Keratinocyte (primary cell): ENCODE data around the gene FAM13C. TPM values are rescaled to one million over a fixed set of nuclear protein-coding genes. Genes with fewer than 3 reads are reported as not detected.

Experiments
- DNase-seq: peaks from one replicate; pipeline ENCODE4 v3.0.0-alpha.2; 2011; ENCODE audit warnings: low read depth, missing footprints, low spot score
- FAIRE-seq: peaks from 2 replicates; lab custom pipeline; 2011; peaks lifted over from hg19 to GRCh38; lab: Jason Lieb, UNC
- H2AFZ ChIP-seq: 2 replicates; pipeline ENCODE4 v1.6.0; 2012; ENCODE audit warnings: low read length, control low read depth, inconsistent platforms; ENCODE audit not compliant: control insufficient read depth
- H3K27ac ChIP-seq: 2 replicates; pipeline ENCODE4 v1.5.1; 2011; ENCODE audit warnings: low read length; ENCODE audit not compliant: control insufficient read depth, insufficient read depth
- H3K27me3 ChIP-seq: 3 replicates; pipeline ENCODE4 v1.6.0; 2011; ENCODE audit warnings: low read length; ENCODE audit not compliant: control insufficient read depth, insufficient read depth; ENCODE audit errors: extremely low read depth
- H3K36me3 ChIP-seq, 2 experiments: 2 replicates in 1 of 2; 3 replicates in 1 of 2; pipeline ENCODE4 v1.5.1; 2011; ENCODE audit warnings: low read length in 2 of 2, mild to moderate bottlenecking in 1 of 2; ENCODE audit not compliant: control insufficient read depth in 2 of 2, insufficient read depth in 2 of 2; ENCODE audit errors: extremely low read depth in 1 of 2
- H3K4me1 ChIP-seq: 3 replicates; pipeline ENCODE4 v1.5.1; 2011; ENCODE audit warnings: low read length; ENCODE audit not compliant: control insufficient read depth, insufficient read depth; ENCODE audit errors: extremely low read depth
- H3K4me2 ChIP-seq: 3 replicates; pipeline ENCODE4 v1.6.0; 2011; ENCODE audit warnings: low read depth, low read length; ENCODE audit not compliant: control insufficient read depth, insufficient read depth; ENCODE audit errors: extremely low read depth
- H3K4me3 ChIP-seq, 3 experiments: fragments of 200-600 bp in 1 of 3; sonication (generic) in 1 of 3; 2 replicates in 2 of 3; 3 replicates in 1 of 3; pipeline ENCODE4 v1.5.1; 2011 to 2016; ENCODE audit warnings: low read length in 3 of 3, mild to moderate bottlenecking in 3 of 3, control low read depth in 2 of 3, inconsistent platforms in 1 of 3, low read depth in 1 of 3, mixed read lengths in 1 of 3, mixed run types in 1 of 3, moderate library complexity in 1 of 3; ENCODE audit not compliant: control insufficient read depth in 2 of 3, insufficient read depth in 2 of 3; ENCODE audit errors: extremely low read depth in 1 of 3
- H3K79me2 ChIP-seq: 2 replicates; pipeline ENCODE4 v1.6.0; 2012; ENCODE audit warnings: low read length; ENCODE audit not compliant: control insufficient read depth, insufficient read depth
- H3K9ac ChIP-seq: 3 replicates; pipeline ENCODE4 v1.6.0; 2011; ENCODE audit warnings: low read length; ENCODE audit not compliant: control insufficient read depth, insufficient read depth; ENCODE audit errors: extremely low read depth
- H3K9me1 ChIP-seq: 3 replicates; pipeline ENCODE4 v1.6.0; 2011; ENCODE audit warnings: low read length; ENCODE audit not compliant: control insufficient read depth, insufficient read depth; ENCODE audit errors: extremely low read depth
- H3K9me3 ChIP-seq: 2 replicates; pipeline ENCODE4 v1.5.1; 2012; ENCODE audit warnings: low read depth, low read length; ENCODE audit not compliant: control insufficient read depth
- H4K20me1 ChIP-seq: 3 replicates; pipeline ENCODE4 v1.6.0; 2011; ENCODE audit warnings: low read length; ENCODE audit not compliant: control insufficient read depth, insufficient read depth; ENCODE audit errors: extremely low read depth
- EZH2 ChIP-seq: IDR thresholded peaks from one replicate; pipeline ENCODE4 v1.6.1; 2012; ENCODE audit warnings: inconsistent platforms, mild to moderate bottlenecking, low read length, moderate library complexity
- dilution Hi-C: fragments of 300-500 bp; cut with MboI; formaldehyde crosslinking; loops from one replicate; pipeline ENCODE4 v1.7.0; 2020; ENCODE audit warnings: low sequenced_read_pairs; ENCODE audit not compliant: extremely low pct_ligation_motif_present
- polyA plus RNA-seq, 5 experiments: library from polyadenylated mRNA; depleted of rRNA in 3 of 5; stranded (reverse) in 3 of 5; stranded (forward) in 1 of 5; unstranded in 1 of 5; fragments of >200 nt; gene quantifications; 1 replicate in 1 of 5; 2 replicates in 3 of 5; 3 replicates in 1 of 5; pipeline versions ENCODE4 v1.2.1 to v1.2.3, GENCODE V29; 2011 to 2012; ENCODE audit warnings: missing spikeins in 2 of 5, low read depth in 1 of 5, low replicate concordance in 1 of 5
- TF ChIP-seq, protein P1 (sequence below), 3 experiments: IDR thresholded peaks in 1 of 3; conservative IDR thresholded peaks in 1 of 3; optimal IDR thresholded peaks in 1 of 3; 2 replicates in 2 of 3; 3 replicates in 1 of 3; pipeline versions ENCODE3 to v1.5.1; 2011; ENCODE audit warnings: low read length in 3 of 3, mild to moderate bottlenecking in 3 of 3, moderate library complexity in 2 of 3, control low read depth in 1 of 3, inconsistent platforms in 1 of 3; ENCODE audit not compliant: insufficient read depth in 2 of 3; ENCODE audit errors: extremely low read depth in 1 of 3

FAM13C gene
- polyA plus RNA-seq, 1 donor (not counting 4 experiments of a cell fraction or from before 2014, with no cell fraction given), result 0.58 TPM

DNA sequence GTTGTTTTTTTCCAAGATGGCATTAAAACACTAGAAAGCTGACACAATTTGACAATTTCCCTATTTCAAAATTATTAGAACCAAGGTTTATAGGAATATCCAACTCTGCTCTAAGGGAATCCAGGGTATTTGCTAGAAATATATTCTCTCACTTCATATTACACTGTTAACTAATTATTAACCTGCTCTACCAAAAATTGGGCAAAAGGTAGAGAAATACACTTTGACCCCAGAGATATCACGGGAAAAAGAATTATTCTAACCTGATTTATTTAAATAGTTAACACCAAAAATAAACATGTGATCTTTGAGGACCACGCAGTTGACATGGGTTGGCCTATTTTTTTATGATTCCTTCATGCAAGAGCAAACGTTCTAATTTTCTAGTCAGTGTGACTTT is 21.6 kb upstream of the FAM13C start:
- H3K9me3 ChIP-seq, result no peaks in the 10 kb centered on the region
- no peaks in the 10 kb centered on the region for H4K20me1 ChIP-seq
- no peak overlapping the region for H2AFZ ChIP-seq
- dilution Hi-C loops, result no loop called here
- no peaks in the 10 kb centered on the region for H3K36me3 ChIP-seq
- DNase-seq, result no peak
- H3K4me1 ChIP-seq, result no peaks in the 10 kb centered on the region
- no peaks in the 10 kb centered on the region for H3K27me3 ChIP-seq
- no peak for FAIRE-seq
- no peaks in the 10 kb centered on the region for H3K9me1 ChIP-seq
- no peaks in the 10 kb centered on the region for H3K79me2 ChIP-seq
- H3K4me3 ChIP-seq, result no peak overlapping the region
- no peak overlapping the region for H3K27ac ChIP-seq
- H3K9ac ChIP-seq, result no peak overlapping the region
- TF ChIP-seq, protein P1, sequence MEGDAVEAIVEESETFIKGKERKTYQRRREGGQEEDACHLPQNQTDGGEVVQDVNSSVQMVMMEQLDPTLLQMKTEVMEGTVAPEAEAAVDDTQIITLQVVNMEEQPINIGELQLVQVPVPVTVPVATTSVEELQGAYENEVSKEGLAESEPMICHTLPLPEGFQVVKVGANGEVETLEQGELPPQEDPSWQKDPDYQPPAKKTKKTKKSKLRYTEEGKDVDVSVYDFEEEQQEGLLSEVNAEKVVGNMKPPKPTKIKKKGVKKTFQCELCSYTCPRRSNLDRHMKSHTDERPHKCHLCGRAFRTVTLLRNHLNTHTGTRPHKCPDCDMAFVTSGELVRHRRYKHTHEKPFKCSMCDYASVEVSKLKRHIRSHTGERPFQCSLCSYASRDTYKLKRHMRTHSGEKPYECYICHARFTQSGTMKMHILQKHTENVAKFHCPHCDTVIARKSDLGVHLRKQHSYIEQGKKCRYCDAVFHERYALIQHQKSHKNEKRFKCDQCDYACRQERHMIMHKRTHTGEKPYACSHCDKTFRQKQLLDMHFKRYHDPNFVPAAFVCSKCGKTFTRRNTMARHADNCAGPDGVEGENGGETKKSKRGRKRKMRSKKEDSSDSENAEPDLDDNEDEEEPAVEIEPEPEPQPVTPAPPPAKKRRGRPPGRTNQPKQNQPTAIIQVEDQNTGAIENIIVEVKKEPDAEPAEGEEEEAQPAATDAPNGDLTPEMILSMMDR (optimal IDR thresholded peaks at IDR 0.05 in 1 of 3, IDR thresholded peaks at IDR 0.05 in 1 of 3, conservative IDR thresholded peaks at IDR 0.05 in 1 of 3; ENCODE audit: extremely low read depth in 1 of 3, insufficient read depth in 2 of 3, low read length in 3 of 3), result no peak
- TF ChIP-seq EZH2, result no peak
- H3K4me2 ChIP-seq, result no peak overlapping the region

DNA sequence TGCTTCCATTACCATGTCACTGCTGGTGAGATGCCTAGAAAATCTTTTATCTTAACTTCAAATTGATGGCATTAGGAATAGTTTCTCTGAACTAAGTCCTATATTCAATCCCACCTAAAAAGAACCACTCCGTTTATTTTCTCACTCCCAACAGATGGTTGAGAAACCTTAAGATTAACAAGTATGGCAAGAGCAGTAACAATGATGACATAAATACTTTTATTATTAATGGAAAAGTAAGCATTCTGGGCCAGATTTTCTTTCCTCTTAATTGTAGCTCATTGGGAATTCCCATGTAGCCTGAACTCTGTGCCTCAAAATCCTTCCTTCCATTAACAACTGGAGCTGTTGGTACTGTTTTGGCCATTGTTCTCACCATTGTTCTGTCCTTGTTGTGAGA is 21.1 kb upstream of the FAM13C start:
- Histone ChIP-seq H3K79me2 (no peaks in the 10 kb centered on the region), H3K9ac (no peak overlapping the region), H3K9me1 (no peaks in the 10 kb centered on the region), H3K4me2 (no peak overlapping the region), H3K27me3 (no peaks in the 10 kb centered on the region), H3K4me1 (no peaks in the 10 kb centered on the region), H4K20me1 (no peaks in the 10 kb centered on the region), H3K9me3 (no peaks in the 10 kb centered on the region), H3K4me3 (no peak overlapping the region), H2AFZ (no peak overlapping the region), H3K36me3 (no peaks in the 10 kb centered on the region), H3K27ac (no peak overlapping the region)
- dilution Hi-C loops, result no loop called here
- DNase-seq (no peak), FAIRE-seq (no peak)
- TF ChIP-seq, protein P1 (optimal IDR thresholded peaks at IDR 0.05 in 1 of 3, IDR thresholded peaks at IDR 0.05 in 1 of 3, conservative IDR thresholded peaks at IDR 0.05 in 1 of 3; ENCODE audit: extremely low read depth in 1 of 3, insufficient read depth in 2 of 3, low read length in 3 of 3), result no peak
- no peak for TF ChIP-seq EZH2
